NCI-H526 treated with DMSO at 0.1 percent for 48 hours (cell line): ENCODE results near the gene SLC43A2.
"Not testable (repeated sequence)": the region's sequence is repeated elsewhere in the genome, so short reads cannot be mapped to it uniquely, and the experiment has no call there.

Experiments
- DNase-seq: peaks from one replicate; lab custom pipeline; 2025; lab: John Stamatoyannopoulos, UW

Gene SLC43A2

DNA sequence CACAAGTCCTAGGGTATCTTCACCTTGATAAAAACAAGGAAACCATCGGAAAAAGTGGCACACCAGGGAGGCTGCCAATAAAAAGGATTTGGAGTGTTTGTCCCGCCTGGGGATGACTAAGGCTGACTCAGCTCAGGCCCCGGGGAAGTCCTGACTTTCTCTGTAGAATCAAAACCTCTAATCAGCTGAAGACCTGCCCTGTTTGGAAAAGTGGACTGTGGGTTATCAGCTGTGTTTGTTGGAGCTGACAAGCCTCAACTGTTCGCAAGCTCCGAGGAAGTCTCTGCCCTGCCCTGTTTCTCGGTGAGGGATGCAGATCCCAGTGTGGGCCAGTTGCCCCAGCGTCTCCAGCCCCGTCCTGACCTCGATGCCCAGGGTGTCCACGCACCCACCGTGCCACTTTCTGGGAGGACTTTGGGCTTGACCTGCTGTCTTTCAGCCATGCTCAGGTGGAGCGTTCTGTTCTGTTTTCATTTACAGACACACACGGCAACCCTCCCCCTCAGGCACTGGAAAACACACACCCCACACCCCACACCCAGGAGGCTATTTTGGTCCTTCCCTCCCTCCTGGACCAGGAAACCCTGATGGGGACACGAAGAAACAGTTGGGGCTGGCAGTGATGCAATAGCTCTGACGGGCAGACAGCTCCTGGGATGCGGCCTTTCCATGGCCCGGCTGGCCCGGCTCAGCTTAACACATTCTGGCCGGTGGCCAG is 38.4 kb downstream of the SLC43A2 start:
- DNase-seq: no peak

DNA sequence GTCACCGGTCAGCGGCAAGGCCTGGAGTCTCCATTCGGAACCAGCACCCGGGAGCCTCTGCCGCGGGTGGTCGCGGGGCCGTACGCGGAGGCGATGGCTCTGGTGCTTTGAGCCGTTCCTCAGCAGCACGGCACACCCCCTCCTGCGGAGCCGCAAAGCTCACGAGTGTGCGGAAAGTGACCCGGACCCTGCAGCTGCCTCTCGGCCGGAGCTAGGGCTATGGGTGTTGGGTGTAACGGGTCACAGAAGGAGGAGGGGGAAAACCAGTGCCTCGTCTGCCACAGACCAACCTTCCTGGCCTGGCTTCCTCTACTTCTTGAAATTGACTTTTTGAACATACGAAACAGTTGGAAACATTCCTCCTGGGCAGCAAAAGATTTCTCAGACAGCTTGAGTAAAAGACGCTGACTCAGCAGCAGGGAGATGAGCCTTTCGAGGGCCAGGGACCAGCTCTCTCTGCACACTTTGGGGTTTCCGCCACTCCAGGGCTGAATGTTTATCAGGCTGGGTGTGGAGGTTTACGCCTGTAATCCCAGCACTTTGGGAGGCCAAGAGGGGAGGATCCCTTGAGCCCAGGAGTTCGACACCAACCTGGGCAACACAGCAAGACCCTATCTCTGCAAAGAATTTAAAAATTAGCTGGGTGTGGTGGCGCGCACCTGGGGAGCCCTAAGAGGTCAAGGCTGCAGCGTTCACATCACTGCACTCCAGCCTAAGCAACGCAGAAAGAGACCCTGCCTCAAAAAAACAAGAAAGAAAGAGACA is 39.6 kb downstream of the SLC43A2 start:
- no peak for DNase-seq

DNA sequence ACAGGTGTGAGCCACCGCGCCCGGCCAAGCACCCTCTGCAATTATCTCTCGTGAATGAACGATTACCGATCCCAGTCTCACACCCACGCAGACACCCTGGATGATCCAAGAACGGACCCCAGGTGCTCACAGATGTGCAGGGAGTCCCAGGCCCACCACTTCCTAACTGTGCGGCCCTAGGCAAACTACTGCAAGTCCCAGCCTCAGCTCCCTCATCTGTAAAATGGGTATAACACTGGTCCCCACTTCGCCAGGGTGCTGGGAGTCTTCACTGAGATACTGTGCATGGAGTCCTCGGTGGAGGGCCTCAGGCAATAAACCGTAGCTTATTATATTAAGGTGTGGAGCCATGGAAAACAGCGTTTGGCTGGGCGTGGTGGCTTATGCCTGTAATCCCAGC is 44.5 kb downstream of the SLC43A2 start:
- DNase-seq: no peak

DNA sequence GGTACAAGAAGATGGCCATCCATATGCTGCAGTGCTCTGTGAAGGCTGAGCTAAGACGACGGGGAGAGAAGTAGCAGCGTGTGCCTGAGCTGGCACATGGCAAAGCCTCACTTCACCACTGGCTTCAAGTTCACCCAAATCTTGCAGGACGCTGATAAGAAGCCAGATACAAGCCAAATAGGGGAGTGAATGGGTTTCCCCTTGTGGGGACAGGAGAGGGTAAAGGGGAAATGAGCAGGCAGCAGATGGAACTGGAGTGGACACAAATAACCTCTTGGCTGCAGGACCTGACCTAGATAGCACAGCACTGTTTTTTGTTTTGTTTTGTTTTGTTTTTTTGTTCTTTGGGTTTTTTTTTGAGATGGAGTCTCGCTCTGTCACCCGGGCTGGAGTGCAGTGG is 45.1 kb downstream of the SLC43A2 start:
- no peak for DNase-seq

DNA sequence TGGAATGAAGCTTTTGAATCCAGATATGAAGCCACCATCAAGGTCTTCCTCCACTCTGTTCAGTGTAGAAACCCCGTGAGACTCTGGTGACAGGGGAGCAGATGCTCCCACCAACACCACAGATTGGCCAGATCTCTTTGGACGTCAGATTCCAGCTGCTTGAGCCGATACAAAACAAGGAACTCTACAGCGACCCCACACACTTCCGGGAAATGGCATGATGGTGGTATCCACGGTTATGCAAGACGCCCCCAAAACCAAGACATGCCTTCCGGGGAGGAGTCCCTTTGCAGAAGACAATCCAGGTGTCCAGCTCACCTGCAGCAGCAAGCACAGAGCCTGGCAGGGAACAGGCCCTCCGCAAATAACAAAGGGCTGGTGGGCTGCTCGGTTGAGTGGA is 46.3 kb downstream of the SLC43A2 start:
- DNase-seq: no peak

DNA sequence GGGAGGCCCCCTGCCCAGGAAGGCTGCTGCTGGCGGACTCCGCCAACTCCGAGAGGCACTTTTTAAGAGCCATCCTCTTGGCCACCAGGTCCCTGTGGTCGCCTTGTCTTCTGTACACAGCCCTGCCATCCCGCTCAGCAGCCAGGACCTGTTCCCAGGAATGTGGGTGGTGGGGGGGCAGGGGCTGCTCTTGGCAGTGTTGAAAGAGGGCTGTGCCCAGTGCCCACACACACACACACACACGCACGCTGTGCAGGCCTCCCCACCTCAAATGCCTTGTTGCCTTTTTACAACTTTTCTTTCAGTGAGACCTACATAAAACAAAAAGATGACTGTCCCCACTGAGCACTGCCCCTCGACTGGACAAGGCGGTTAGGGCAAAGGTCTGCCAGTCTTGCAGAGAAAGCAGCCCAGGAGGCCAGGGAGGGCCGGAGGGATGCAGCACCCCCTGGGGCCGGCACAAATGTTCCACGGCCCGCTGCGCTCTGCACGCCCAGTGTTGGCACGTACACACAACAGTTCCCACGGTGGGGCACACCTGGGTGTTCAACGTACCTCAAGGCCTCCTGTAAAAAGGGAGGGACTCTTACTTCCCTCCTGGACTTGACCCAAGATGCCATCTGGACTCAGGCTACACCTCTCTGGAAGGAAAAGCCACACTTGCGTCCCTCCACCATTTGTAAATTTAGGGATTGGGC is 47.5 kb downstream of the SLC43A2 start:
- DNase-seq: no peak

DNA sequence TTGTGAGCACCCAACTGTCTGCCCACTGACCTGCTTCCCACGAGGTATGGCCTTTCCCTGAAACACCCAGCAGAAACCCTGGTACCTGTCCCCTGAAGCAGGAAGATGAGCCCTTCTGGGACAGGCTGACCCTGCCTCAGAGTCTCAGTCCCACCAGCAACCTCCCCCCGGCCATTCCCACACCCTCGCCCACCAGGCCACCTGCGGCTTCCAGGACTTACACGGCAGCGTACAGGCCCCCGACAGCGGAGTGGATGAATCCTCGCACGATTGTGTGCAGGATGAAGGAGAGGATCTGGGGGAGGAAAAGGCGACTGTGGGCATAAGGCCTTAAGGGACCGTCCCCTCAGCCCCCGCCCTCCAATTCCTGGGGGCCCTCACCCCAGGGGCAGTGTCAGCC is 50.6 kb downstream of the SLC43A2 start:
- DNase-seq: no peak

DNA sequence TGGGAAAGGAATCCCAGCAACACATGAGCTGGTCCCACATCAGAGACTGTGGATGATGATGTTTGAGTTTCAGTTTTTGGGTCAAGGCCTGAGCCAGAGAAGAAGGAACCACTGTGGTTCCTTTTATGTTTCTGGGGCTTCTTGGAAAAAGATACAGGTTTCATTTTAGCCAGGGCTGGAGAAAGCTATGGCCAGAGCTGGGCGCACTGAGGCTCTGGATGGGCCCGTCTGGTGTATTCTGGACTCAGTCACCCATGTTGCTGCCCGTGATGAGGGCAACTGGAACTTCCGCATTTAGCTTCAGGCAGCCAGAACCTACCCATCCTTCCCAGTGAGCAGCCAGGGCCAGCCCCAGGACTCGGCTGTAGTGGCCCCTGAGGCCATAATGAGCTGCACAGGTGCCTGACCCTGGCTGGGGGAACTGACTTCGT is 51.0 kb downstream of the SLC43A2 start:
- DNase-seq: no peak

DNA sequence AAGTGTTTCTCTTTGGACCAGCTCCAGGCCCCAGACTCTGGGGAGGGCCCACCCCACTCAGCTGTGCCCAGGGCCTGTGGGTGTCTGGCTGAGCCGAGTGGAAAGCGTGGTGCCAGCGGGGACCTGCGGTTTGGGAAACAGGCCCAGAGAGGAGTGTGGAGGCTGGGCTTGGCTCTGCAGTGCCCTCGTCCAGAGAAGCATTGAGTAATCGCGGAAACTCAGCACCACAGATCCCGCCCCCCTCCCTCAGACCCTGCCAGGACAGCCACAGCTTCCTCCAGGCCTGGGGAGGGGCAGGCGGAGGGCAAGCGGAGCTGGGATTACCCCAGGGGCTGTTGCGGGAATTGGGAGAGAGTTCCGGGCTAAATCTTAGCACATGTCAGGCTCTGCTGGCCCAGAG is 51.5 kb downstream of the SLC43A2 start:
- no peak for DNase-seq

DNA sequence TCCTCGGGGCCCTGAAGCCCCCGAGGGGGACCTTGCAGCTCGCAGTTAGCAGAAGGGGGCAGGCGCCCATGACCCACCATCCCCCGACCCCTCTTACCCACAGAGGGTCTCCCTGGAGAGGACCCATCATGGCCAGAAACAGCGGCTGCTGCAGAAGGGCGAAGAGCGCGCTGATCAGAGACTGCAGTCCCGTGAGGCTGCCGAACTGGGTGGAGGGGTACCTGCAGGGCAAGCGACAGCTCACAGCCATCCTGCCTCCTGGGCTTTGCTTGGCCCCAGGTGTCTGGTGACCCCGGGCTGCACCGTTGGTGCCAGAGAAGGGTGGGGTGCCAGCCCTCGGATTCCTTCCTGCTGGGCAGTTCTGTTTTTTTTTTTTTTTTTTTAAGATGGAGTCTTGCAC is 52.1 kb downstream of the SLC43A2 start:
- DNase-seq: no peak

DNA sequence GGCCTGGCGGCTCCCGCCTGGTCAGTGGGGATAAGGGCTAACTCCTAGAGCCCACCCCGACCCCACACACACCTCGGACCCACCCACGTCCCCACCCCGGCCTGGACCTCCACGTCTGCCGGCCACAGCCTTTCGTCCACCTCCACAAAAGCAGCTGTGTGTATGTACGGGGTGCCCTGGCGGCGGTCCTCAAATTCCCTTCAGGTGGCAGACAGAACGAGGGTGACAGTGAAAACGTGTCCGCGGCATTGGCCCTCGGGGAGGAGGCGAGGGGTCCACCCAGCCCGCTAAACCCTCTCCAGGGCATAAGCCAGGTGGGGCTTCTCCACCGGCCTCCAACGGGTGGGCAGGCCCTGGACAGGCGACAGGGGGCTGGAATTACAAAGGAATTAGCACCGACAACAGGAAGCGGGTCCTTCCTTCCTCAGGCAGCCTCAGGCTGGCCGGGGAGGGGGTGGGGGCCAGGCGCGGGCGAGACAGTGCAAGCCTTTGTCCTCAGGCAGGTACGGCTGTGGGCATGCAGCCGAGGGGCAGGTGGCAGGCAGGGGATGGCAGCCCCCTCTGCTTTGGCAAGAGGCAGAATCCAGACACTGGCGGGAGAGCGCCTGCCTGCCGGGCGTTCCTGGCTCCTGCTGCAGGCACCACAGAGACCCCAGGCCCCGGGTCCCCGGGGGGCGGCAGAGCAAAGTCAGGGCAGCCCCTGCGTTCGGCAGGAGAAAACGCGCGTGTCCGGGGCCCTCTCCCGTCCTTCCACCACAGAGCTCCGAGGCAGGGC is 53.8 kb downstream of the SLC43A2 start:
- DNase-seq: no peak

DNA sequence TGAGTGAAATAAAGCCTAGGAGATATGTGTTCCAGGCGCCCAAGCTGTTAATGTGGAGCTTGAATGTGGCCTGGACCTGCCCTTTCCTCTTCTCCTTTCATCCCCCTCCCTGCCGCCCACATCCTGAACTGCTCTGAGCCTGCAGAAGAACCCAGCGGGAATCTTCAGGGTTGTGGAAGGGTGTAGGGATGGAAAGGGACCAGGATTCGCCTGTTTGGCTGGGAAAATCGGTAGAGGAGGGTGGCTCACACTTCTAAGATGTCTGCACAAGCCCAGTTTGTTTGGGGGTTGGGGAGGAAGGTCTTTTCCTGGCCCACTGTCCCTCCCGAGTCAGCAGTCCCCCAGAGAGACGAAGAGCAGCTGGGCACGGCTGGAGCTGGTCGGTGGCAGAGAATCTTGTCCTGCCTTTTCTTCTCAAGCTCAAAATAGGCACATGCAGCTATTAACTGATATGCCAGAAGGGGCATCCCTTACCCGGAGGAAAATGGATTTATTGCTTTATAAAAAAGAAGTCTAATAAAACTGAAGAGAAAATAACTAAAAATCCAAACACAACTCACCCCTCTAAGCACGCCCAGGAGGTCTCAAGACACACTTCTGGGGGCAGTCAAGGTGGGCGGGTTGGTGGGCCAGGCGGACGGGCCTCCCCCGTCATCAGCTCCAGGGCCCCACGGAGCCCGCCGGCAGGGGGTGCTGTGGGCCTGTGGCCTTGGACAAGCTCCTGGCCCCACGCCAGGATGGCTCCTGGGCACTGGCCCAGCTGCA is 54.5 kb downstream of the SLC43A2 start:
- no peak for DNase-seq

DNA sequence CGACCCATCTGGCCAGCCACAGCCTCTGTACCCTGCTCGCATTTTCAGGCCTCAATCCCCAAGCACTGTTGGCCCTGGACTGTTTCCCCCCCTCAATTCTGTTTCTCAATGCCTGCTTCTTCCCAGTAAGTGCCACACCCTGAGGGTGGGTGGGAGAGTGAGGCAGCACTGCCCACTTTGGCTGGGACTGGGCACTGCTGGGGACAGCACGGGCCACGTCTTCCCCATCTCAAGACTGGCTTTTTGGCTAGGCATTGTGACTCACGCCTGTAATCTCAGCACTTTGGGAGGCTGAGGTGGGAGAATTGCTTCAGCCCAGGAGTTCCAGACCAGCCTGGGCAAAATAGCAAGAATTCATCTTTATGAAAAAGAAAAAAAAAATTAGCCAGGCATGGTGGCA is 56.0 kb downstream of the SLC43A2 start:
- DNase-seq: not testable (repeated sequence)

DNA sequence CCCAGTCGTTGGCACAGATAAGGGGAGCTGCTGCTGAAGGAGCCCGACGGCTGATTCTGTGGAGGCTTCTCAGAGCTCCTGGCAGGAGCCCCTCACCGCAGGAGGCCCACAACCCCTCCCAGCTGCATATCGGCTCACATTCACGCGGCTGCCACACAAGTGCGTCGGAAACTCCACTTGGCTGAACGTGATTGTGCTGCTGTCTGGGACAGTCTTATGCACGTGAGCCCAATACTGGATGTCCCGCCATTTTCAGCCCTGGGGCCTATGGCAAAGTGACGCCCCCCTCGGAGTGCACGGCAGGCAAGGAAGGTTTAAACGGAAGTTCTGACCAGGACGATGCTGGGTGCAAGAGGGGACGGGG is 57.3 kb downstream of the SLC43A2 start:
- DNase-seq: no peak

DNA sequence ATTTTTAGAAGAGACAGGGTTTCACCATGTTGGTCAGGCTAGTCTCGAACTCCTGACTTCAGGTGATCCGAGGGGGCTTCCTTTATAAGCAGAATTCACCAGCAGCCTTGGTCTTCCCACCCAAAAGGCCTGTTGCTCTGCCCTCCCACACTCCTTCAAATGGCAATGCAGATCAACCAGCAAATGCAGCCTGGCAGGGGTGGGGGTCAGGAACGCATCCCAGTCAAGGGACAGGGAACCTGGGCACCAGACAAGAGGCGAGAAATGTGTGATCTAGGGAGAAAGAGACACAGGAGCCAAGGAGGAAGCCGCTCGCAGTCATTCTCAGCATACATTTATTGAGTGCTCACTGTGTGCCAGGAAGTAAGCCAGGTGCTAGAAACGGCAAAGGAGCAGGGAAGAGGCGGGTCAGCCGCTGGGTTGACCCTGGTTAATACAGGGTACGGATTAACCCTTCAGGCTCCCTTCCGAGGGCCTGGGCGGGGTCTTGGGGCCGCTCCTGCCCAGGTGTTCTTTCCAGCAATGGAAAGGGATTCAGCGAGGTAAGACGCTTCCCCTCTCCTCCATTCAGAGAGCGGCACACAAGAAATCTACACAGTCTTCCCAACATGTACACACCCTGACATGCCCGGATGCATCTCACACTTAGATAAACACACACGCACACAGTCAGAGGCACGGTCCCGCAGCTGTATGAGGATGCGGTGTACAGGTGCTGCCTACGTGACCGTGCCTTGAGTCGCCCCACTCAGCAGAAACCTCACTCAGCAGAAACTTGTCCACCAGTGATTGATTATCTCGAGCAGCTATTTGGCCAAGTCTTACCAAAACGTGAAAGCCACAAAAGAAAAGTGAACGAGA is 59.5 kb downstream of the SLC43A2 start:
- no peak for DNase-seq

DNA sequence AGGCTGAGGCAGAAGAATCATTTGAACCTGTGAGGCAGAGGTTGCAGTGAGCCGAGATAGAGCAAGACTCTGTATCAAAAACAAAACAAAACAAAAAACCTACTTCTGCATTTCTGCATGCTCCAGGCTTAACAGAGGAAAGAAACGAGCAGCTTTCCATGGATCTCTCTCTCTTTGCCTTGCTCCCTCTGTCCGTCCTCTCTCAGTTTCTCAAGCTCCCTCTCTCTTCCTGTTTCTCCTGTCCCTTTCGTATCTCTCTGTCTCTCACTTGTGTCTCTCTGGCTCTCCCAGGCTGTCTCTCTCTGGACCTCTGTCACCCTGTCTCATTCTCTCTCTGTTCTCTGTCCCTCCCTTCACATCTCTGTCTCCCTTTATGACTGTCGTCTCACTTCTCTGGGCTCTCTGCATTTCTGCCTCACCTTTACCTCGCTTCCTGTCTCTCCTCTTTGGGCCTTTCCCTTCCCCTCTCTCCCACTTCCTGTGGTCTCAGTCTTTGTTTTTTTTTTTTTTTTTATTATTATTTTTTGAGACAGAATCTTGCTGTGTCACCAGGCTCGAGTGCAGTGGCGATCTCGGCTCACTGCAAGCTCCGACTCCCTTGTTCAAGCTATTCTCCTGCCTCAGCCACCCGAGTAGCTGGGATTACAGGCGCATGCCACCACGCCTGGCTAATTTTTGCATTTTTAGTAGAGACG is 62.0 kb downstream of the SLC43A2 start:
- no peak for DNase-seq

DNA sequence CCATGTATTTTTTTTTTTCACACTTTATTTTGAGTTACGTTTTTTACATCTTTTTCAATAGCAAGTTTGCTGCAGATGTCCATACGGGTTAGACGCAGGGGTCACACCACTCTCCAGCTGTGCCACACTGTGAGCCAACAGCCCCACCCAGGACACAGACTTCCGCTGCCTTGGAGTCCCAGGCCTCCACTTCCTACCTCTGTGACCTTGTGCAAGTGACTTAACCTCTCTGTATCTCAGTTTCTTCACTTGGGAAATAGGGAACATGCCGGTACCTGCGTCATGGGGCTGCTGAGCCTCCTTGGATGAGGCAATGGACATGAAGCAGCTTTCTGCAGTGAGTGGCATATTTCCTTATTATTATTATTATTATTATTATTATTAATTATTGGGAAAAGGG is 62.8 kb downstream of the SLC43A2 start:
- DNase-seq: no peak

DNA sequence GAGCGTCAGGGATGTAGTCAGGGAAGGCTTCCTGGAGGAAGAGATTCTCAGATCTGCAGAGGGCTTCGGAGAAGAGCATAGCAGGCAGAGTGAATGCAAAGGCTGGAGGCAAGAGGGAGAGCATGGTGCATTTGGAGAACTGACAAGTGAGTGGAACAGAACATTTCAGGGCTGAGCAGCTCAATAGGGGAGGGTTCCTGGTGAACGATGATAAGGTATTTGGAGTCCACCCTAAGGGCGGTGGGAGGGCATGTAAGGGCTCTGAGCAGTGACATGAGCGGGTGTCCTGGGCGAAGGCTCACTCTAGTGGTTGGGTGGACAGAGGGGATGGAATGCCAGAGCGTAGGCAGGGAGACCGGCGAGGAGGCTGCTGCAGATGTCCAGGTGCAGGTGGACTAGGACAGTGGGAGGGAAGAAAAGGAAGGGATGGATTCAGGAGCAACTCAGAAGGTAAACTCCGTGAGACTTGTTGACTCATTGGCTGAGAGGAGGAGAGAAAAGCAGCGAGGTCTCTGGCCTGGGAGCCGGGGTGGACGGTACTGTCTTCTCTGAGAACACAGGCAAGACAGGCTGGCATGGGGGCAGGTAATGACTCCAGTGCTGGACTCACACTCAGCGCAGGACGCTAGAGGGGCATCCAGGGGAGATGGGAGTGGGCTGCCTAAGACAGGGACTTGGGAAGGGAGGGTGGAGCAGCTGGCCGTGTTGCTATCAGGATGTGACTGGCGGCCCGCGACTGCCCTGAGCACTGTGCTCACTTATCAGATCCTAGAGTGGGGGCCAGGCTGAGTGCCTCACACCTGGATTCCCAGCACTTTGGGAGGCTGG is 64.6 kb downstream of the SLC43A2 start:
- DNase-seq: no peak

DNA sequence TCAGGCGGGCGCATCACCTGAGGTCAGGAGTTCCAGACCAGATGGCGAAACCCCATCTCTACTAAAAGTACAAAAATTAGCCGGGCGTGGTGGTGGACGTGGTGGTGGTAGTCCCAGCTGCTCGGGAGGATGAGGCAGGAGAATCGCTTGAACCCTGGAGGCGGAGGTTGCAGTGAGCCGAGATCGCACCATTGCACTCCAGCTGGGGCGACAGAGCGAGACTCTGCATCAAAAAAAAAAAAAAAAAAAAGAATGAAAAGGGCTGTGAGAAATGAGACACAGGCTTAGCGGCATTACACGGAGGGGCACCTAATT is 65.2 kb downstream of the SLC43A2 start:
- not testable (repeated sequence) for DNase-seq
